Measurements from ENCODE around the gene HYAL1.
"Not testable (repeated sequence)": the region's sequence is repeated elsewhere in the genome, so short reads cannot be mapped to it uniquely, and the experiment has no call there.

HYAL1 gene

GRCh38 chr3:50263478-50264382 lies 39.6 kb downstream of the HYAL1 start:
- H3K4me3 ChIP-seq (replicated peaks; ENCODE audit: low read depth, low read length) = no peak overlapping the region
- TF ChIP-seq CTCF (IDR thresholded peaks at IDR 0.05; ENCODE audit: low read length, missing control alignments) = no peak
- no peak for DNase-seq (ENCODE audit: low read depth)

- no peak overlapping the region for H3K4me3 ChIP-seq (replicated peaks; ENCODE audit: low read depth, low read length)
- no peak for TF ChIP-seq CTCF (IDR thresholded peaks at IDR 0.05; ENCODE audit: low read length, missing control alignments)
- no peak for DNase-seq (ENCODE audit: low read depth)
Measured at GRCh38 chr3:50262778-50263177, 40.6 kb downstream of the HYAL1 start.

GRCh38 chr3:50262200-50262599 lies 41.2 kb downstream of the HYAL1 start:
- DNase-seq (ENCODE audit: low read depth) = not testable (repeated sequence)

GRCh38 chr3:50261505-50261904 lies 41.9 kb downstream of the HYAL1 start:
- no peak overlapping the region for H3K4me3 ChIP-seq (replicated peaks; ENCODE audit: low read depth, low read length)
- TF ChIP-seq CTCF (IDR thresholded peaks at IDR 0.05; ENCODE audit: low read length, missing control alignments) = no peak
- no peak for DNase-seq (ENCODE audit: low read depth)

More at GRCh38 chr3:50262200-50262599, 41.2 kb downstream of the HYAL1 start:
- not testable (repeated sequence) for H3K4me3 ChIP-seq (replicated peaks; ENCODE audit: low read depth, low read length)

- no peak for DNase-seq (ENCODE audit: low read depth)
- peak overlapping the region; percentile 55 for H3K4me3 ChIP-seq (replicated peaks; ENCODE audit: low read depth, low read length)
- no peak for TF ChIP-seq CTCF (IDR thresholded peaks at IDR 0.05; ENCODE audit: low read length, missing control alignments)
Measured at GRCh38 chr3:50260942-50261441, 42.4 kb downstream of the HYAL1 start.

GRCh38 chr3:50260027-50260941 lies 43.1 kb downstream of the HYAL1 start:
- H3K4me3 ChIP-seq (replicated peaks; ENCODE audit: low read depth, low read length) = peak overlapping the region; percentile 55
- TF ChIP-seq CTCF (IDR thresholded peaks at IDR 0.05; ENCODE audit: low read length, missing control alignments) = peak; percentile 51
- DNase-seq (ENCODE audit: low read depth) = peak; percentile 91

Measured in fibroblast of pulmonary artery (primary cell).